ENCODE results near the gene PKNOX2.

GRCh38 chr11:125228993-125229392 lies 64.4 kb downstream of the PKNOX2 start:
- TF ChIP-seq CTCF (IDR thresholded peaks at IDR 0.05) (no peak), EP300 (IDR thresholded peaks at IDR 0.05; ENCODE audit: low read depth) (no peak), POLR2AphosphoS5 (IDR thresholded peaks at IDR 0.05) (no peak), POLR2A (IDR thresholded peaks at IDR 0.05) (no peak)

Data from transverse colon (tissue), 4 donors.